WTC11 (cell line): ENCODE data around the gene HRC. TPM values are rescaled to one million over a fixed set of nuclear protein-coding genes. Genes with fewer than 3 reads are reported as not detected.

Experiments used
- ATAC-seq: fragments of 200-7000 bp; cut with Tn5 transposase; 2 replicates; pipeline ENCODE4 v1.10.0; 2021; ENCODE audit warnings: mild to moderate bottlenecking, moderate library complexity
- CTCF ChIA-PET: fragments of 300-600 bp; sonication (Branson Sonifier 250); formaldehyde crosslinking; loops from one replicate; lab custom pipeline; 2021; ENCODE audit warnings: antibody characterized with exemption; lab: Charles Lee
- POLR2A ChIA-PET: fragments of 350-600 bp; sonication (Branson Sonifier 250); formaldehyde crosslinking; loops from one replicate; lab custom pipeline; 2021; ENCODE audit warnings: antibody characterized with exemption; lab: Charles Lee
- DNase-seq: peaks from one replicate; pipeline ENCODE4 v3.0.0; 2021; ENCODE audit warnings: low spot score
- H3K27ac Mint-ChIP-seq: 2 replicates; pipeline ENCODE4 v1.8.0; 2021; ENCODE audit warnings: mixed read lengths
- H3K27me3 Mint-ChIP-seq: 2 replicates; pipeline ENCODE4 v1.8.0; 2021; ENCODE audit warnings: low read depth, mild to moderate bottlenecking, moderate library complexity, mixed read lengths
- H3K36me3 Mint-ChIP-seq: 2 replicates; pipeline ENCODE4 v1.8.0; 2021; ENCODE audit warnings: mixed read lengths
- H3K4me1 Mint-ChIP-seq: 2 replicates; pipeline ENCODE4 v1.8.0; 2022; ENCODE audit warnings: mixed read lengths
- H3K4me3 Mint-ChIP-seq: 2 replicates; pipeline ENCODE4 v1.8.0; 2021; ENCODE audit warnings: mild to moderate bottlenecking, moderate library complexity, mixed read lengths
- H3K9me3 Mint-ChIP-seq: 2 replicates; pipeline ENCODE4 v1.8.0; 2021; ENCODE audit warnings: mixed read lengths
- EMX1 ChIP-seq: fragments of 250-450 bp; sonication (Bioruptor Pico); IDR thresholded peaks from 2 replicates; pipeline ENCODE4 v1.8.0; 2021; ENCODE audit warnings: mild to moderate bottlenecking
- FOXJ3 ChIP-seq: sonication (generic); formaldehyde crosslinking; IDR thresholded peaks from 2 replicates; pipeline ENCODE4 v1.9.0; 2021; ENCODE audit warnings: missing genetic modification reagents, mild to moderate bottlenecking, borderline replicate concordance
- FOXP1 ChIP-seq: sonication (generic); formaldehyde crosslinking; IDR thresholded peaks from 2 replicates; pipeline ENCODE4 v1.8.0; 2022; ENCODE audit warnings: missing genetic modification reagents, mild to moderate bottlenecking, moderate library complexity, borderline replicate concordance
- NFATC4 ChIP-seq: fragments of 250-450 bp; sonication (Bioruptor Pico); IDR thresholded peaks from 2 replicates; pipeline ENCODE4 v1.9.0; 2021; ENCODE audit warnings: mild to moderate bottlenecking
- SMAD4 ChIP-seq: sonication (generic); formaldehyde crosslinking; IDR thresholded peaks from 2 replicates; pipeline ENCODE4 v1.8.0; 2022; ENCODE audit warnings: mild to moderate bottlenecking, missing genetic modification reagents
- TCF7 ChIP-seq: sonication (generic); formaldehyde crosslinking; IDR thresholded peaks from 2 replicates; pipeline ENCODE4 v1.8.0; 2022; ENCODE audit warnings: mild to moderate bottlenecking, low read depth, missing genetic modification reagents, moderate library complexity
- TEAD4 ChIP-seq: sonication (generic); formaldehyde crosslinking; IDR thresholded peaks from 2 replicates; pipeline ENCODE4 v1.8.0; 2022; ENCODE audit warnings: mild to moderate bottlenecking, missing genetic modification reagents
- ZNF219 ChIP-seq: sonication (generic); formaldehyde crosslinking; IDR thresholded peaks from 2 replicates; pipeline ENCODE4 v1.8.0; 2023; ENCODE audit warnings: missing genetic modification reagents, mild to moderate bottlenecking, borderline replicate concordance
- ZNF396 ChIP-seq: fragments of 250-450 bp; sonication (Bioruptor Pico); IDR thresholded peaks from 2 replicates; pipeline ENCODE4 v1.8.0; 2021; ENCODE audit warnings: mild to moderate bottlenecking, moderate library complexity, borderline replicate concordance
- ZNF423 ChIP-seq: fragments of 250-450 bp; sonication (Bioruptor Pico); IDR thresholded peaks from 2 replicates; pipeline ENCODE4 v2.1.2; 2022; ENCODE audit warnings: mild to moderate bottlenecking, moderate library complexity
- total RNA-seq: library from RNA; stranded (reverse); gene quantifications from 3 replicates; pipeline ENCODE4 v1.2.3, GENCODE V29; 2021
- TF ChIP-seq, protein P1 (sequence below): sonication (generic); formaldehyde crosslinking; conservative IDR thresholded peaks from 2 replicates; pipeline ENCODE4 v1.8.1; 2023; ENCODE audit warnings: mild to moderate bottlenecking, low read depth, missing genetic modification reagents, moderate library complexity
- TF ChIP-seq, protein P2 (sequence below): sonication (generic); formaldehyde crosslinking; IDR thresholded peaks from 2 replicates; pipeline ENCODE4 v1.8.1; 2023; ENCODE audit warnings: mild to moderate bottlenecking, missing genetic modification reagents
- TF ChIP-seq, protein P3 (sequence below): sonication (generic); formaldehyde crosslinking; IDR thresholded peaks from 2 replicates; pipeline ENCODE4 v1.8.0; 2023; ENCODE audit warnings: missing genetic modification reagents
- TF ChIP-seq, protein P4 (sequence below): sonication (generic); formaldehyde crosslinking; IDR thresholded peaks from 2 replicates; pipeline ENCODE4 v1.8.1; 2023; ENCODE audit warnings: mild to moderate bottlenecking, moderate library complexity, missing genetic modification reagents
- TF ChIP-seq, protein P5 (sequence below): fragments of 250-450 bp; sonication (Bioruptor Pico); IDR thresholded peaks from 2 replicates; pipeline ENCODE4 v1.9.0; 2021; ENCODE audit warnings: mild to moderate bottlenecking
- TF ChIP-seq, protein P6 (sequence below): sonication (generic); formaldehyde crosslinking; IDR thresholded peaks from 2 replicates; pipeline ENCODE4 v1.8.1; 2023; ENCODE audit warnings: mild to moderate bottlenecking, missing genetic modification reagents, moderate library complexity
- TF ChIP-seq, protein P7 (sequence below): fragments of 250-450 bp; sonication (Bioruptor Pico); IDR thresholded peaks from 2 replicates; pipeline ENCODE4 v1.8.0; 2021; ENCODE audit warnings: mild to moderate bottlenecking

HRC gene
- total RNA-seq, 1 experiment from 2014 or later: 1.9 TPM

DNA sequence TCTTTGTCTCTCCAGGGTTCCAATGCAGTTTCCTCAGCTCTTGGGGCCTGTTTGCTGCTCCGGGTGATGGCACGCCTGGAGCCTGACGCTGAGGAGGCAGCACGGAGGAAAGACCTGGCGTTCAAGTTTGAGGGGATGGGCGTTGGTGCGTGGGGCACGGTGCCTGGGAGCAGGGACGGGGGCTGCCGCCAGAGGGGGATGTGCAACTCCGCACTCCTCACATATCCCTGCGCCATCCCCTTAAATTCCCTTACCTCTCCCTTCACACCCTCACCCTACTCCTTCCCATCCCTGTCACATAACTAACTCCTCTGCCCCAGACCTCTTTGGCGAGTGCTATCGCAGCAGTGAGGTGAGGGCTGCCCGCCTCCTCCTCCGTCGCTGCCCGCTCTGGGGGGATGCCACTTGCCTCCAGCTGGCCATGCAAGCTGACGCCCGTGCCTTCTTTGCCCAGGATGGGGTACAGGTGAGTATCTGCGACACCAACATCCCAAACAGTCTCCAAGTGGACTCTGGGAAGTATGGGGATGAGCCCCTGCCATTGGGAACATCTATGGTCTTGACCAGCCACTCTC is 33.5 kb upstream of the HRC start:
- no peaks in the 10 kb centered on the region; the same call in 1 of the 2 replicates for H3K27me3 Mint-ChIP-seq
- H3K9me3 Mint-ChIP-seq: peaks cover 12% of the 10 kb centered on the region
- ATAC-seq: peak; percentile 79
- TF ChIP-seq TCF7 (CRISPR knock-in tag) (no peak), FOXP1 (CRISPR knock-in tag) (no peak), TEAD4 (no peak), SMAD4 (CRISPR knock-in tag) (no peak), ZNF219 (no peak), ZNF423 (CRISPR knock-in tag) (no peak), FOXJ3 (CRISPR knock-in tag) (no peak), EMX1 (CRISPR knock-in tag) (no peak), NFATC4 (CRISPR knock-in tag) (no peak), ZNF396 (CRISPR knock-in tag) (no peak)
- TF ChIP-seq, protein P1, sequence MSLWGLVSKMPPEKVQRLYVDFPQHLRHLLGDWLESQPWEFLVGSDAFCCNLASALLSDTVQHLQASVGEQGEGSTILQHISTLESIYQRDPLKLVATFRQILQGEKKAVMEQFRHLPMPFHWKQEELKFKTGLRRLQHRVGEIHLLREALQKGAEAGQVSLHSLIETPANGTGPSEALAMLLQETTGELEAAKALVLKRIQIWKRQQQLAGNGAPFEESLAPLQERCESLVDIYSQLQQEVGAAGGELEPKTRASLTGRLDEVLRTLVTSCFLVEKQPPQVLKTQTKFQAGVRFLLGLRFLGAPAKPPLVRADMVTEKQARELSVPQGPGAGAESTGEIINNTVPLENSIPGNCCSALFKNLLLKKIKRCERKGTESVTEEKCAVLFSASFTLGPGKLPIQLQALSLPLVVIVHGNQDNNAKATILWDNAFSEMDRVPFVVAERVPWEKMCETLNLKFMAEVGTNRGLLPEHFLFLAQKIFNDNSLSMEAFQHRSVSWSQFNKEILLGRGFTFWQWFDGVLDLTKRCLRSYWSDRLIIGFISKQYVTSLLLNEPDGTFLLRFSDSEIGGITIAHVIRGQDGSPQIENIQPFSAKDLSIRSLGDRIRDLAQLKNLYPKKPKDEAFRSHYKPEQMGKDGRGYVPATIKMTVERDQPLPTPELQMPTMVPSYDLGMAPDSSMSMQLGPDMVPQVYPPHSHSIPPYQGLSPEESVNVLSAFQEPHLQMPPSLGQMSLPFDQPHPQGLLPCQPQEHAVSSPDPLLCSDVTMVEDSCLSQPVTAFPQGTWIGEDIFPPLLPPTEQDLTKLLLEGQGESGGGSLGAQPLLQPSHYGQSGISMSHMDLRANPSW (CRISPR knock-in tag): no peak
- TF ChIP-seq, protein P2, sequence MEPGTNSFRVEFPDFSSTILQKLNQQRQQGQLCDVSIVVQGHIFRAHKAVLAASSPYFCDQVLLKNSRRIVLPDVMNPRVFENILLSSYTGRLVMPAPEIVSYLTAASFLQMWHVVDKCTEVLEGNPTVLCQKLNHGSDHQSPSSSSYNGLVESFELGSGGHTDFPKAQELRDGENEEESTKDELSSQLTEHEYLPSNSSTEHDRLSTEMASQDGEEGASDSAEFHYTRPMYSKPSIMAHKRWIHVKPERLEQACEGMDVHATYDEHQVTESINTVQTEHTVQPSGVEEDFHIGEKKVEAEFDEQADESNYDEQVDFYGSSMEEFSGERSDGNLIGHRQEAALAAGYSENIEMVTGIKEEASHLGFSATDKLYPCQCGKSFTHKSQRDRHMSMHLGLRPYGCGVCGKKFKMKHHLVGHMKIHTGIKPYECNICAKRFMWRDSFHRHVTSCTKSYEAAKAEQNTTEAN (CRISPR knock-in tag): no peak
- TF ChIP-seq, protein P3, sequence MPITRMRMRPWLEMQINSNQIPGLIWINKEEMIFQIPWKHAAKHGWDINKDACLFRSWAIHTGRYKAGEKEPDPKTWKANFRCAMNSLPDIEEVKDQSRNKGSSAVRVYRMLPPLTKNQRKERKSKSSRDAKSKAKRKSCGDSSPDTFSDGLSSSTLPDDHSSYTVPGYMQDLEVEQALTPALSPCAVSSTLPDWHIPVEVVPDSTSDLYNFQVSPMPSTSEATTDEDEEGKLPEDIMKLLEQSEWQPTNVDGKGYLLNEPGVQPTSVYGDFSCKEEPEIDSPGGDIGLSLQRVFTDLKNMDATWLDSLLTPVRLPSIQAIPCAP (CRISPR knock-in tag): no peak
- TF ChIP-seq, protein P4, sequence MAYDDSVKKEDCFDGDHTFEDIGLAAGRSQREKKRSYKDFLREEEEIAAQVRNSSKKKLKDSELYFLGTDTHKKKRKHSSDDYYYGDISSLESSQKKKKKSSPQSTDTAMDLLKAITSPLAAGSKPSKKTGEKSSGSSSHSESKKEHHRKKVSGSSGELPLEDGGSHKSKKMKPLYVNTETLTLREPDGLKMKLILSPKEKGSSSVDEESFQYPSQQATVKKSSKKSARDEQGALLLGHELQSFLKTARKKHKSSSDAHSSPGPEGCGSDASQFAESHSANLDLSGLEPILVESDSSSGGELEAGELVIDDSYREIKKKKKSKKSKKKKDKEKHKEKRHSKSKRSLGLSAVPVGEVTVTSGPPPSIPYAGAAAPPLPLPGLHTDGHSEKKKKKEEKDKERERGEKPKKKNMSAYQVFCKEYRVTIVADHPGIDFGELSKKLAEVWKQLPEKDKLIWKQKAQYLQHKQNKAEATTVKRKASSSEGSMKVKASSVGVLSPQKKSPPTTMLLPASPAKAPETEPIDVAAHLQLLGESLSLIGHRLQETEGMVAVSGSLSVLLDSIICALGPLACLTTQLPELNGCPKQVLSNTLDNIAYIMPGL (CRISPR knock-in tag): no peak
- TF ChIP-seq, protein P5, sequence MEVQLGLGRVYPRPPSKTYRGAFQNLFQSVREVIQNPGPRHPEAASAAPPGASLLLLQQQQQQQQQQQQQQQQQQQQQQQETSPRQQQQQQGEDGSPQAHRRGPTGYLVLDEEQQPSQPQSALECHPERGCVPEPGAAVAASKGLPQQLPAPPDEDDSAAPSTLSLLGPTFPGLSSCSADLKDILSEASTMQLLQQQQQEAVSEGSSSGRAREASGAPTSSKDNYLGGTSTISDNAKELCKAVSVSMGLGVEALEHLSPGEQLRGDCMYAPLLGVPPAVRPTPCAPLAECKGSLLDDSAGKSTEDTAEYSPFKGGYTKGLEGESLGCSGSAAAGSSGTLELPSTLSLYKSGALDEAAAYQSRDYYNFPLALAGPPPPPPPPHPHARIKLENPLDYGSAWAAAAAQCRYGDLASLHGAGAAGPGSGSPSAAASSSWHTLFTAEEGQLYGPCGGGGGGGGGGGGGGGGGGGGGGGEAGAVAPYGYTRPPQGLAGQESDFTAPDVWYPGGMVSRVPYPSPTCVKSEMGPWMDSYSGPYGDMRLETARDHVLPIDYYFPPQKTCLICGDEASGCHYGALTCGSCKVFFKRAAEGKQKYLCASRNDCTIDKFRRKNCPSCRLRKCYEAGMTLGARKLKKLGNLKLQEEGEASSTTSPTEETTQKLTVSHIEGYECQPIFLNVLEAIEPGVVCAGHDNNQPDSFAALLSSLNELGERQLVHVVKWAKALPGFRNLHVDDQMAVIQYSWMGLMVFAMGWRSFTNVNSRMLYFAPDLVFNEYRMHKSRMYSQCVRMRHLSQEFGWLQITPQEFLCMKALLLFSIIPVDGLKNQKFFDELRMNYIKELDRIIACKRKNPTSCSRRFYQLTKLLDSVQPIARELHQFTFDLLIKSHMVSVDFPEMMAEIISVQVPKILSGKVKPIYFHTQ (CRISPR knock-in tag): no peak
- TF ChIP-seq, protein P6, sequence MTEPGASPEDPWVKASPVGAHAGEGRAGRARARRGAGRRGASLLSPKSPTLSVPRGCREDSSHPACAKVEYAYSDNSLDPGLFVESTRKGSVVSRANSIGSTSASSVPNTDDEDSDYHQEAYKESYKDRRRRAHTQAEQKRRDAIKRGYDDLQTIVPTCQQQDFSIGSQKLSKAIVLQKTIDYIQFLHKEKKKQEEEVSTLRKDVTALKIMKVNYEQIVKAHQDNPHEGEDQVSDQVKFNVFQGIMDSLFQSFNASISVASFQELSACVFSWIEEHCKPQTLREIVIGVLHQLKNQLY (CRISPR knock-in tag): no peak
- TF ChIP-seq, protein P7, sequence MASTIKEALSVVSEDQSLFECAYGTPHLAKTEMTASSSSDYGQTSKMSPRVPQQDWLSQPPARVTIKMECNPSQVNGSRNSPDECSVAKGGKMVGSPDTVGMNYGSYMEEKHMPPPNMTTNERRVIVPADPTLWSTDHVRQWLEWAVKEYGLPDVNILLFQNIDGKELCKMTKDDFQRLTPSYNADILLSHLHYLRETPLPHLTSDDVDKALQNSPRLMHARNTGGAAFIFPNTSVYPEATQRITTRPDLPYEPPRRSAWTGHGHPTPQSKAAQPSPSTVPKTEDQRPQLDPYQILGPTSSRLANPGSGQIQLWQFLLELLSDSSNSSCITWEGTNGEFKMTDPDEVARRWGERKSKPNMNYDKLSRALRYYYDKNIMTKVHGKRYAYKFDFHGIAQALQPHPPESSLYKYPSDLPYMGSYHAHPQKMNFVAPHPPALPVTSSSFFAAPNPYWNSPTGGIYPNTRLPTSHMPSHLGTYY (CRISPR knock-in tag): no peak
- H3K4me3 Mint-ChIP-seq: no peak overlapping the region
- H3K27ac Mint-ChIP-seq: no peak overlapping the region
- no peak for DNase-seq
- peaks cover 4% of the 10 kb centered on the region; the same call in 1 of the 2 replicates for H3K4me1 Mint-ChIP-seq
- ChIA-PET POLR2A (no interaction called here), CTCF (interaction anchor here (0.7 to 3.4 kb wide), 4 partner anchors 10 to 188 kb away, joined by 3 to 20 read pairs (median 3); no protein-coding TSS in a partner anchor)
- H3K36me3 Mint-ChIP-seq: peaks cover 16% of the 10 kb centered on the region
